Measurements from ENCODE around the gene UNG.

Gene UNG

DNA sequence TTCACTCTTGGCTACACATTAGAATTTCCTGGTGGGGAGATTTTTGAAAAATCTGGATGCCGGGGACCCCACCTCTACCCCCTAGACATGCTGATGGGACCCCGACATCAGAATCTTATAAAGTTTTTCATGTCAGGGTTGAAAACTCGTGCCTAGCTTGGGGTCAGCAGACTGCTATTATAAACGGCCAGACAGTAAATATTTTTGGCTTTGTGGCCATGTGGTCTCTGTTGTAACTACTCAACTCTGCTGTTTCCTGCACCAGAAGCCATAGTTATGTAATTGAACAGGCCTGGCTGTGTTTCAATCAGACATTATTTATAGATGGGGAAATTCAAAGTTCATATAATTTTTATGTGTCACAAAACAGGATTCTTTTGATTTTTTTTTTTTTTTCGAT is 60.6 kb downstream of the UNG start:
- no peak for DNase-seq

DNA sequence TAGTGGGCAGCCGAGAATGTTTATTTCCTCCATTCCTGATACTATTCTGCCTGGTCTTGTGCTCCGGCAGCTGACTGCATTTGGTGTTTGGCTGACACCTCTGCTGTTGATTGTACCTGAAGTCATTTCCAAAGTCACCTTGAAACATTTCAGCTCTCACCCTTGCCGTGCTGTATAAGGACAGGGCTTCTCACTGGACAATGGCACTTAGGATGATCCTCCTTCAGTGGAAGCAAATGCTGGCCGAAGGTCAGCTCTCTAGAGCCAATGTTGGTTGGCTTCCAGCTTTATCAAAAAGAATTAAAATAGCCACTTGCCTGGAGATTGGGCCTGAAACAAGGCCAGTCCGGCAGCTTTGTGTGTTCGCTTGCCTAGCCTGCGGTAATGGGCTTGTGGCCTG is 63.0 kb downstream of the UNG start:
- DNase-seq: no peak

Measured in stimulated activated CD4-positive, alpha-beta T cell treated with anti-CD3 and anti-CD28 coated beads, Interleukin-4, amount 100 ng/mL, for 24 hours (primary cell).